ENCODE data around the gene ARL3. TPM values are rescaled to one million over a fixed set of nuclear protein-coding genes. Genes with fewer than 3 reads are reported as not detected.

Gene ARL3
- total RNA-seq, 1 donor from 2014 or later, result 18.2 TPM

- peaks cover 21% of the 10 kb centered on the region for H3K36me3 Mint-ChIP-seq (ENCODE audit: low read depth, unreplicated experiment)
- no peak for TF ChIP-seq EZH2 (IDR thresholded peaks at IDR 0.05; ENCODE audit: insufficient read depth, low read length)
- TF ChIP-seq, protein P1, sequence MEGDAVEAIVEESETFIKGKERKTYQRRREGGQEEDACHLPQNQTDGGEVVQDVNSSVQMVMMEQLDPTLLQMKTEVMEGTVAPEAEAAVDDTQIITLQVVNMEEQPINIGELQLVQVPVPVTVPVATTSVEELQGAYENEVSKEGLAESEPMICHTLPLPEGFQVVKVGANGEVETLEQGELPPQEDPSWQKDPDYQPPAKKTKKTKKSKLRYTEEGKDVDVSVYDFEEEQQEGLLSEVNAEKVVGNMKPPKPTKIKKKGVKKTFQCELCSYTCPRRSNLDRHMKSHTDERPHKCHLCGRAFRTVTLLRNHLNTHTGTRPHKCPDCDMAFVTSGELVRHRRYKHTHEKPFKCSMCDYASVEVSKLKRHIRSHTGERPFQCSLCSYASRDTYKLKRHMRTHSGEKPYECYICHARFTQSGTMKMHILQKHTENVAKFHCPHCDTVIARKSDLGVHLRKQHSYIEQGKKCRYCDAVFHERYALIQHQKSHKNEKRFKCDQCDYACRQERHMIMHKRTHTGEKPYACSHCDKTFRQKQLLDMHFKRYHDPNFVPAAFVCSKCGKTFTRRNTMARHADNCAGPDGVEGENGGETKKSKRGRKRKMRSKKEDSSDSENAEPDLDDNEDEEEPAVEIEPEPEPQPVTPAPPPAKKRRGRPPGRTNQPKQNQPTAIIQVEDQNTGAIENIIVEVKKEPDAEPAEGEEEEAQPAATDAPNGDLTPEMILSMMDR (IDR thresholded peaks at IDR 0.05; ENCODE audit: insufficient read depth, low read depth, low read length), result no peak
- Histone ChIP-seq H3K79me2 (ENCODE audit: insufficient read depth, low read length) (peaks cover 32% of the 10 kb centered on the region), H3K27me3 (ENCODE audit: insufficient read depth, low read length) (no peaks in the 10 kb centered on the region), H3K4me1 (ENCODE audit: insufficient read depth, low read length) (peaks cover 13% of the 10 kb centered on the region), H4K20me1 (ENCODE audit: insufficient read depth, low read length) (peaks cover 75% of the 10 kb centered on the region), H3K27ac (ENCODE audit: low read depth, low read length) (no peak overlapping the region), H3K9ac (ENCODE audit: low read length) (no peak overlapping the region), H3K4me3 (ENCODE audit: insufficient read depth, low read depth, low read length) (no peak overlapping the region), H3K4me2 (ENCODE audit: low read length) (no peak overlapping the region), H2AFZ (ENCODE audit: low read depth, low read length) (no peak overlapping the region), H3K9me3 (ENCODE audit: insufficient read depth, low read depth, low read length) (no peaks in the 10 kb centered on the region), H3K36me3 (ENCODE audit: insufficient read depth, low read length) (peaks cover 40% of the 10 kb centered on the region)
- no peaks in the 10 kb centered on the region for H3K9me3 Mint-ChIP-seq (ENCODE audit: unreplicated experiment)
- H3K4me3 Mint-ChIP-seq (ENCODE audit: unreplicated experiment), result no peak overlapping the region
- H3K4me1 Mint-ChIP-seq (ENCODE audit: low read depth, unreplicated experiment), result peaks cover 28% of the 10 kb centered on the region
- DNase-seq (ENCODE audit: low read depth) (no peak), FAIRE-seq (no peak)
- H3K27ac Mint-ChIP-seq (ENCODE audit: unreplicated experiment), result no peak overlapping the region
- no peaks in the 10 kb centered on the region for H3K27me3 Mint-ChIP-seq (ENCODE audit: low read depth, unreplicated experiment)
These were observed 57.3 kb downstream of the ARL3 start for GRCh38 chr10:102656791-102657371.

DNA sequence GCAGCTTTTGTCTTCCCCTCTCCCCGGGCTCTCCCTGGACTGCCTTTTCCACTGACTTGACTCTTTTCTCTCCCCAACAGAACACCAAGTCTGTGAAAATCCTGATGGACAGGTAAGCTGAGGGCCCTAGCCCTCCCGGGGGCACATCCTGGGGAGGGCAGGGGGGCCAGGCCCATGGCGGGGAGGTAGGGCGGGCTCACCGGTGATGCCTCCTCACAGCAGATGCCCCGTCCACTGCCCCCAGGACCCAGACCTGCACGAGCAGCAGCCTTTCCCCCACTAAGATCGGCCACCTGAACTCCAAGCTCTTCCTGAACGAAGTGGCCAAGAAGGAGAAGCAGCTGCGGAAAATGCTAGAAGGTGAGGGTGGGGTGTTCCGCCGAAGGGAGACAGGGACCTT lies 58.2 kb downstream of the ARL3 start:
- Mint-ChIP-seq H3K4me1 (ENCODE audit: low read depth, unreplicated experiment) (peaks cover 25% of the 10 kb centered on the region), H3K9me3 (ENCODE audit: unreplicated experiment) (no peaks in the 10 kb centered on the region), H3K4me3 (ENCODE audit: unreplicated experiment) (no peak overlapping the region), H3K27me3 (ENCODE audit: low read depth, unreplicated experiment) (no peaks in the 10 kb centered on the region), H3K36me3 (ENCODE audit: low read depth, unreplicated experiment) (peaks cover 21% of the 10 kb centered on the region), H3K27ac (ENCODE audit: unreplicated experiment) (no peak overlapping the region)
- DNase-seq (ENCODE audit: low read depth) (no peak), FAIRE-seq (no peak)
- H3K9ac ChIP-seq (ENCODE audit: low read length), result no peak overlapping the region
- no peak overlapping the region for H3K27ac ChIP-seq (ENCODE audit: low read depth, low read length)
- no peak overlapping the region for H3K4me3 ChIP-seq (ENCODE audit: insufficient read depth, low read depth, low read length)
- H3K4me1 ChIP-seq (ENCODE audit: insufficient read depth, low read length), result peaks cover 7% of the 10 kb centered on the region
- H3K79me2 ChIP-seq (ENCODE audit: insufficient read depth, low read length), result peaks cover 41% of the 10 kb centered on the region
- H3K9me3 ChIP-seq (ENCODE audit: insufficient read depth, low read depth, low read length), result no peaks in the 10 kb centered on the region
- no peak for TF ChIP-seq EZH2 (IDR thresholded peaks at IDR 0.05; ENCODE audit: insufficient read depth, low read length)
- TF ChIP-seq, protein P1 (IDR thresholded peaks at IDR 0.05; ENCODE audit: insufficient read depth, low read depth, low read length), result no peak
- no peaks in the 10 kb centered on the region for H3K27me3 ChIP-seq (ENCODE audit: insufficient read depth, low read length)
- no peak overlapping the region for H2AFZ ChIP-seq (ENCODE audit: low read depth, low read length)
- H4K20me1 ChIP-seq (ENCODE audit: insufficient read depth, low read length), result peaks cover 84% of the 10 kb centered on the region
- no peak overlapping the region for H3K4me2 ChIP-seq (ENCODE audit: low read length)
- peaks cover 40% of the 10 kb centered on the region for H3K36me3 ChIP-seq (ENCODE audit: insufficient read depth, low read length)

DNA sequence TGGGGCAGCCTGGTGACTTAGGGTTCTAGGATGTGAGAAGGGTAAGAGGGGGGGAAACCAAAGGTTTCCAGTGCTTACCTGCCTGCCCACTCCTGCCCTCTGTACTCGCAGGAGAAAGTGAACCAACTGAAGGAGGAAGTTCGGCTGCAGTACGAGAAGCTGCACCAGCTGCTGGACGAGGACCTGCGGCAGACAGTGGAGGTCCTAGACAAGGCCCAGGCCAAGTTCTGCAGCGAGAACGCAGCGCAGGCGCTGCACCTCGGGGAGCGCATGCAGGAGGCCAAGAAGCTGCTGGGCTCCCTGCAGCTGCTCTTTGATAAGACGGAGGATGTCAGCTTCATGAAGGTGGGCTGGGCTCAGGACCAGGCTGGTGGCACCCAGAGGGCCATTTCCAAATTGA lies 59.2 kb downstream of the ARL3 start:
- FAIRE-seq (no peak), DNase-seq (ENCODE audit: low read depth) (no peak)
- no peak overlapping the region for H3K4me3 ChIP-seq (ENCODE audit: insufficient read depth, low read depth, low read length)
- no peak overlapping the region for H3K4me2 ChIP-seq (ENCODE audit: low read length)
- no peak overlapping the region for H3K9ac ChIP-seq (ENCODE audit: low read length)
- Mint-ChIP-seq H3K36me3 (ENCODE audit: low read depth, unreplicated experiment) (peaks cover 21% of the 10 kb centered on the region), H3K27me3 (ENCODE audit: low read depth, unreplicated experiment) (no peaks in the 10 kb centered on the region), H3K4me1 (ENCODE audit: low read depth, unreplicated experiment) (peaks cover 27% of the 10 kb centered on the region), H3K4me3 (ENCODE audit: unreplicated experiment) (no peak overlapping the region), H3K27ac (ENCODE audit: unreplicated experiment) (no peak overlapping the region), H3K9me3 (ENCODE audit: unreplicated experiment) (no peaks in the 10 kb centered on the region)
- peaks cover 4% of the 10 kb centered on the region for H3K4me1 ChIP-seq (ENCODE audit: insufficient read depth, low read length)
- no peaks in the 10 kb centered on the region for H3K9me3 ChIP-seq (ENCODE audit: insufficient read depth, low read depth, low read length)
- no peak overlapping the region for H2AFZ ChIP-seq (ENCODE audit: low read depth, low read length)
- peaks cover 87% of the 10 kb centered on the region for H4K20me1 ChIP-seq (ENCODE audit: insufficient read depth, low read length)
- no peak overlapping the region for H3K27ac ChIP-seq (ENCODE audit: low read depth, low read length)
- H3K36me3 ChIP-seq (ENCODE audit: insufficient read depth, low read length), result peaks cover 40% of the 10 kb centered on the region
- H3K27me3 ChIP-seq (ENCODE audit: insufficient read depth, low read length), result no peaks in the 10 kb centered on the region
- peaks cover 51% of the 10 kb centered on the region for H3K79me2 ChIP-seq (ENCODE audit: insufficient read depth, low read length)
- no peak for TF ChIP-seq EZH2 (IDR thresholded peaks at IDR 0.05; ENCODE audit: insufficient read depth, low read length)
- TF ChIP-seq, protein P1 (IDR thresholded peaks at IDR 0.05; ENCODE audit: insufficient read depth, low read depth, low read length), result no peak

Measured in astrocyte (in vitro differentiated cells and primary cell).